HL-60 (cell line): Measurements from ENCODE around the gene CCER1.

ENCODE experiments used
- GABPA ChIP-seq: IDR thresholded peaks from 2 replicates; pipeline ENCODE4 v1.6.1; 2012; ENCODE audit warnings: low read depth
- POLR2AphosphoS5 ChIP-seq: IDR thresholded peaks from 2 replicates; pipeline ENCODE4 v1.6.1; 2012; ENCODE audit warnings: low read depth
- SPI1 ChIP-seq: IDR thresholded peaks from 2 replicates; pipeline ENCODE4 v1.6.1; 2012; ENCODE audit warnings: low read depth, mild to moderate bottlenecking, borderline replicate concordance
- TF ChIP-seq, protein P1 (sequence below): IDR thresholded peaks from one replicate; pipeline ENCODE4 v1.5.1; 2011; ENCODE audit warnings: low read length, control low read depth, inconsistent platforms; ENCODE audit not compliant: insufficient read depth
- TF ChIP-seq, protein P2 (sequence below): IDR thresholded peaks from 2 replicates; pipeline ENCODE4 v1.6.1; 2012; ENCODE audit warnings: low read depth; ENCODE audit not compliant: insufficient replicate concordance

DNA sequence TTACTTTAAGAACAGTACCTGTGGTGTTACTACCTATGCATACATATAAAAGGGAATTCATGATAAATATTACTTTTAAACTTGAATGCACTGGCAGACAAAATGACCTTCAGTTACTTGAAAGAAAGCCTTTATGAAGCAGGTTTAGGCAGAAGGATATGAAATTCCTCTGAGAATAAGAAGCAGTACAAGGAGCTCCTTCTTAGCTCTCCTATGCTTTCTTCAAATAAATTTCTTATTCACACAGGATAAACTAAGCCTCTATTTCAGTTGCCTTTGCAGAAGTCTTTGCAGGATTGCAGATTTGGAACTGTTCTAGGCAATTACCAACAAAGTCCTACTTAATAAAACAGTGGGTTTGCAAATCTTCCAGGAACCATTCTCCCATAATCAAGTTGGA, 48.8 kb upstream of the CCER1 start:
- TF ChIP-seq, protein P1, sequence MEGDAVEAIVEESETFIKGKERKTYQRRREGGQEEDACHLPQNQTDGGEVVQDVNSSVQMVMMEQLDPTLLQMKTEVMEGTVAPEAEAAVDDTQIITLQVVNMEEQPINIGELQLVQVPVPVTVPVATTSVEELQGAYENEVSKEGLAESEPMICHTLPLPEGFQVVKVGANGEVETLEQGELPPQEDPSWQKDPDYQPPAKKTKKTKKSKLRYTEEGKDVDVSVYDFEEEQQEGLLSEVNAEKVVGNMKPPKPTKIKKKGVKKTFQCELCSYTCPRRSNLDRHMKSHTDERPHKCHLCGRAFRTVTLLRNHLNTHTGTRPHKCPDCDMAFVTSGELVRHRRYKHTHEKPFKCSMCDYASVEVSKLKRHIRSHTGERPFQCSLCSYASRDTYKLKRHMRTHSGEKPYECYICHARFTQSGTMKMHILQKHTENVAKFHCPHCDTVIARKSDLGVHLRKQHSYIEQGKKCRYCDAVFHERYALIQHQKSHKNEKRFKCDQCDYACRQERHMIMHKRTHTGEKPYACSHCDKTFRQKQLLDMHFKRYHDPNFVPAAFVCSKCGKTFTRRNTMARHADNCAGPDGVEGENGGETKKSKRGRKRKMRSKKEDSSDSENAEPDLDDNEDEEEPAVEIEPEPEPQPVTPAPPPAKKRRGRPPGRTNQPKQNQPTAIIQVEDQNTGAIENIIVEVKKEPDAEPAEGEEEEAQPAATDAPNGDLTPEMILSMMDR, result no peak
- TF ChIP-seq POLR2AphosphoS5, result no peak
- no peak for TF ChIP-seq SPI1
- no peak for TF ChIP-seq GABPA
- TF ChIP-seq, protein P2, sequence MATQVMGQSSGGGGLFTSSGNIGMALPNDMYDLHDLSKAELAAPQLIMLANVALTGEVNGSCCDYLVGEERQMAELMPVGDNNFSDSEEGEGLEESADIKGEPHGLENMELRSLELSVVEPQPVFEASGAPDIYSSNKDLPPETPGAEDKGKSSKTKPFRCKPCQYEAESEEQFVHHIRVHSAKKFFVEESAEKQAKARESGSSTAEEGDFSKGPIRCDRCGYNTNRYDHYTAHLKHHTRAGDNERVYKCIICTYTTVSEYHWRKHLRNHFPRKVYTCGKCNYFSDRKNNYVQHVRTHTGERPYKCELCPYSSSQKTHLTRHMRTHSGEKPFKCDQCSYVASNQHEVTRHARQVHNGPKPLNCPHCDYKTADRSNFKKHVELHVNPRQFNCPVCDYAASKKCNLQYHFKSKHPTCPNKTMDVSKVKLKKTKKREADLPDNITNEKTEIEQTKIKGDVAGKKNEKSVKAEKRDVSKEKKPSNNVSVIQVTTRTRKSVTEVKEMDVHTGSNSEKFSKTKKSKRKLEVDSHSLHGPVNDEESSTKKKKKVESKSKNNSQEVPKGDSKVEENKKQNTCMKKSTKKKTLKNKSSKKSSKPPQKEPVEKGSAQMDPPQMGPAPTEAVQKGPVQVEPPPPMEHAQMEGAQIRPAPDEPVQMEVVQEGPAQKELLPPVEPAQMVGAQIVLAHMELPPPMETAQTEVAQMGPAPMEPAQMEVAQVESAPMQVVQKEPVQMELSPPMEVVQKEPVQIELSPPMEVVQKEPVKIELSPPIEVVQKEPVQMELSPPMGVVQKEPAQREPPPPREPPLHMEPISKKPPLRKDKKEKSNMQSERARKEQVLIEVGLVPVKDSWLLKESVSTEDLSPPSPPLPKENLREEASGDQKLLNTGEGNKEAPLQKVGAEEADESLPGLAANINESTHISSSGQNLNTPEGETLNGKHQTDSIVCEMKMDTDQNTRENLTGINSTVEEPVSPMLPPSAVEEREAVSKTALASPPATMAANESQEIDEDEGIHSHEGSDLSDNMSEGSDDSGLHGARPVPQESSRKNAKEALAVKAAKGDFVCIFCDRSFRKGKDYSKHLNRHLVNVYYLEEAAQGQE, result no peak
